Measurements from ENCODE around the gene NRG2.

NRG2 gene

DNA sequence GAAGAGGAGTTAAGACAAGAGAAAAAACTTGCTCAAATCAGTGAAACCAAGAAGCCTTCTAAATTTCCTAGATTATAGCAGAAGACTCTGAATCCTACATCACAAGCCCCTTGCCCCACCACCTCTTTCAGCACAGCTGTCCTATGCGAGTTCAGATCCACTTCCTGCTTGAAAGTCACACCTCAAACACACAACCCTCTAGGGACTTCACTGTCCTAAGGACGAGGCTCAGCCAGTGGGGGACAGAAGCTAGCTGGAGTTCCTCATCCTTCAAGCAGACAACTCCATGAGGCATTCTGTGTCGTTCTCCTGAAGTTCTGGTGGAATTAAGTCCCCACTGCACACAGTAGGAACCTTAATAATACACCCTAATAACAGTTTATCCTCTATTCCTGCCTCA, 44.3 kb downstream of the NRG2 start:
- TF ChIP-seq SIN3A (IDR thresholded peaks at IDR 0.05; ENCODE audit: borderline replicate concordance, insufficient read depth, low read length) = no peak
- TF ChIP-seq TAF1 (IDR thresholded peaks at IDR 0.05; ENCODE audit: borderline replicate concordance, insufficient read depth, low read length) = no peak
- no peak for TF ChIP-seq POLR2AphosphoS5 (IDR thresholded peaks at IDR 0.05; ENCODE audit: low read depth, low read length)
- TF ChIP-seq, protein P1, sequence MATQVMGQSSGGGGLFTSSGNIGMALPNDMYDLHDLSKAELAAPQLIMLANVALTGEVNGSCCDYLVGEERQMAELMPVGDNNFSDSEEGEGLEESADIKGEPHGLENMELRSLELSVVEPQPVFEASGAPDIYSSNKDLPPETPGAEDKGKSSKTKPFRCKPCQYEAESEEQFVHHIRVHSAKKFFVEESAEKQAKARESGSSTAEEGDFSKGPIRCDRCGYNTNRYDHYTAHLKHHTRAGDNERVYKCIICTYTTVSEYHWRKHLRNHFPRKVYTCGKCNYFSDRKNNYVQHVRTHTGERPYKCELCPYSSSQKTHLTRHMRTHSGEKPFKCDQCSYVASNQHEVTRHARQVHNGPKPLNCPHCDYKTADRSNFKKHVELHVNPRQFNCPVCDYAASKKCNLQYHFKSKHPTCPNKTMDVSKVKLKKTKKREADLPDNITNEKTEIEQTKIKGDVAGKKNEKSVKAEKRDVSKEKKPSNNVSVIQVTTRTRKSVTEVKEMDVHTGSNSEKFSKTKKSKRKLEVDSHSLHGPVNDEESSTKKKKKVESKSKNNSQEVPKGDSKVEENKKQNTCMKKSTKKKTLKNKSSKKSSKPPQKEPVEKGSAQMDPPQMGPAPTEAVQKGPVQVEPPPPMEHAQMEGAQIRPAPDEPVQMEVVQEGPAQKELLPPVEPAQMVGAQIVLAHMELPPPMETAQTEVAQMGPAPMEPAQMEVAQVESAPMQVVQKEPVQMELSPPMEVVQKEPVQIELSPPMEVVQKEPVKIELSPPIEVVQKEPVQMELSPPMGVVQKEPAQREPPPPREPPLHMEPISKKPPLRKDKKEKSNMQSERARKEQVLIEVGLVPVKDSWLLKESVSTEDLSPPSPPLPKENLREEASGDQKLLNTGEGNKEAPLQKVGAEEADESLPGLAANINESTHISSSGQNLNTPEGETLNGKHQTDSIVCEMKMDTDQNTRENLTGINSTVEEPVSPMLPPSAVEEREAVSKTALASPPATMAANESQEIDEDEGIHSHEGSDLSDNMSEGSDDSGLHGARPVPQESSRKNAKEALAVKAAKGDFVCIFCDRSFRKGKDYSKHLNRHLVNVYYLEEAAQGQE (IDR thresholded peaks at IDR 0.05; ENCODE audit: insufficient read depth in 1 of 2, low read depth in 2 of 2, low read length in 2 of 2) = no peak
- TF ChIP-seq FOXP2 (optimal IDR thresholded peaks at IDR 0.05; ENCODE audit: borderline replicate concordance, extremely low read depth, extremely low read length, insufficient read depth) = no peak

DNA sequence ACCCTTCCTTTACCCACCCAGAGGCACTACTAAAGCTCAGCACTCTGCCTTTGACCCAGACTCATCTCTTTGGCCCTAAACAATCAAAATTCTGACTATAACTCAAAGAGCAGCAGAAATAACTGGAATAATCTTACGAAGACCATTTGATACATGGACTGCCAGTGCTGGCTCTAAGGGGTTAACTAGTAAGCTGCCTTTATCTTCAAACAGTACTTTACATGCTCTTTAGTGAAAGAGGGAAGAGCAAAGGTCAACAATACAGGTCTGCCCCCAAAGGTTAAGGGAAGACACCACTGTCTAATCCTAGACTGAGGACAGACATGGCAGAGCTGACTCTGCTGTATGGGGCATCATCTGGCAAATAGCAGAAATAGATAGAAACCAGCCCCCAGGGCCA, 45.8 kb downstream of the NRG2 start:
- no peak for TF ChIP-seq SIN3A (IDR thresholded peaks at IDR 0.05; ENCODE audit: borderline replicate concordance, insufficient read depth, low read length)
- no peak for TF ChIP-seq TAF1 (IDR thresholded peaks at IDR 0.05; ENCODE audit: borderline replicate concordance, insufficient read depth, low read length)
- TF ChIP-seq FOXP2 (optimal IDR thresholded peaks at IDR 0.05; ENCODE audit: borderline replicate concordance, extremely low read depth, extremely low read length, insufficient read depth) = no peak
- no peak for TF ChIP-seq POLR2AphosphoS5 (IDR thresholded peaks at IDR 0.05; ENCODE audit: low read depth, low read length)
- TF ChIP-seq, protein P1 (IDR thresholded peaks at IDR 0.05; ENCODE audit: insufficient read depth in 1 of 2, low read depth in 2 of 2, low read length in 2 of 2) = no peak

DNA sequence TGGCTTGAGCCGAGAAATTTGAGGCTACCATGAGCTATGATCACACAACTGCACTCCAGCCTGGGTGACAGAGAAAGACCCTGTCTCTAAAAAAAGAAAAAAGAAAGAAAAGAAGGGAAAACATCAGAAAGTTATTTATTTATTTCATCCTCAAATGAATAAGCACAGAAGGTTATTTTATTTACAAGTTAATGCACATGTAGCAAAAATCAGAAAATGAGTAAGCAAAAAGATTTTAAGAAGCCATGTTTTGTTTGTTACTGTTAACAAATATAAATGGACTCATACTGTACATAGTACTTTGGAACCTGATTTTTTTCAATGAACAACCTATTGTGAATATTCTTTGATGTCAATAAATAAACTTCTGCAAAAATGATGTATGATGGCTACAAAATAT, 47.2 kb downstream of the NRG2 start:
- TF ChIP-seq TAF1 (IDR thresholded peaks at IDR 0.05; ENCODE audit: borderline replicate concordance, insufficient read depth, low read length) (no peak), FOXP2 (optimal IDR thresholded peaks at IDR 0.05; ENCODE audit: borderline replicate concordance, extremely low read depth, extremely low read length, insufficient read depth) (no peak), POLR2AphosphoS5 (IDR thresholded peaks at IDR 0.05; ENCODE audit: low read depth, low read length) (no peak), SIN3A (IDR thresholded peaks at IDR 0.05; ENCODE audit: borderline replicate concordance, insufficient read depth, low read length) (no peak)
- TF ChIP-seq, protein P1 (IDR thresholded peaks at IDR 0.05; ENCODE audit: insufficient read depth in 1 of 2, low read depth in 2 of 2, low read length in 2 of 2) = no peak

DNA sequence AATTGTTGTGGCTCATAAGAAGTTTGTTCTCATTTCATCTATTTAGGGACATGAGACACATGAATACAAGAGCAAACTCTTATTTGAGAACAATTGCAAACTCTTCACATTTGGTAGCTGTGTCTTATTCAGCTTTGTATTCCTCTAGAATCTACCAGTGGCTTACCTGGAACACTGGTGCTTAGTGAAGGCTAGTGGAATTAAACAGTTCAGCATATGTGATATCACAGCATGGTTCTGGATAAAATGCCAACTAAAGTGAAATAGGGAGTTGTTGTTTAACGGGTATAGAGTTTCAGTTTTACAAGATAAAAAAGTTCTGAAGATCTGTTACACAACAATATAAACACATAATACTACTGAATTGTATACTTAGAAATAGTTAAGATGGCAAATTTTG, 48.9 kb downstream of the NRG2 start:
- TF ChIP-seq POLR2AphosphoS5 (IDR thresholded peaks at IDR 0.05; ENCODE audit: low read depth, low read length) = no peak
- TF ChIP-seq, protein P1 (IDR thresholded peaks at IDR 0.05; ENCODE audit: insufficient read depth in 1 of 2, low read depth in 2 of 2, low read length in 2 of 2) = no peak
- TF ChIP-seq TAF1 (IDR thresholded peaks at IDR 0.05; ENCODE audit: borderline replicate concordance, insufficient read depth, low read length) = no peak
- no peak for TF ChIP-seq SIN3A (IDR thresholded peaks at IDR 0.05; ENCODE audit: borderline replicate concordance, insufficient read depth, low read length)
- no peak for TF ChIP-seq FOXP2 (optimal IDR thresholded peaks at IDR 0.05; ENCODE audit: borderline replicate concordance, extremely low read depth, extremely low read length, insufficient read depth)

DNA sequence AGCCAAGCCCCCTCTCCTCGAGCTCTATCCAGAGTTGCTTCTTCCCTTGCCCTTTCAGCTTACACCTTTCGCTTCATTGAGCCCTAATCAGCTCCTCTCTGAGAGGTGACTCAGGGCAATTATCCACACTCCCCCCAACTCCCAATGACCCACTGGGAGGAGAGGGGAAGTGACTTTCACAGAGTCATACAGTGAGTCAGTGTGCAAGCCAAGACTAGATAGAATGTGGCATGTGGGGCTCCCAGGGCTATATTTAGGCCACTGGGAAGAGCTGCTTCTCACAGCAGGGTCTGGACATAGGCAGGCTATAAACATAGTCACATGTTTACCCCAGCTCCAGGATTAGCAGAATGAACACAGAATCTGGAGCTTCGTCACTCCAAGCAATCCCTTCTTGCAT, 57.4 kb downstream of the NRG2 start:
- TF ChIP-seq SIN3A (IDR thresholded peaks at IDR 0.05; ENCODE audit: borderline replicate concordance, insufficient read depth, low read length) (no peak), POLR2AphosphoS5 (IDR thresholded peaks at IDR 0.05; ENCODE audit: low read depth, low read length) (no peak)

Measured in PFSK-1 (cell line).